SH-SY5Y (cell line): ENCODE measurements around the gene TPR.

ENCODE experiments used
- GATA2 ChIP-seq: IDR thresholded peaks from 2 replicates; pipeline ENCODE4 v1.6.1; 2011; ENCODE audit warnings: mild to moderate bottlenecking, low read depth, low read length
- GATA3 ChIP-seq: IDR thresholded peaks from 2 replicates; pipeline ENCODE4 v1.6.1; 2011; ENCODE audit warnings: low read depth, mild to moderate bottlenecking, low read length, moderate library complexity

GRCh38 chr1:186325239-186325638 is 49.8 kb downstream of the TPR start:
- no peak for TF ChIP-seq GATA2
- no peak for TF ChIP-seq GATA3
